Heart left ventricle (tissue), 13 donors: ENCODE measurements around the gene ADRA1B.

ENCODE experiments used
- CTCF ChIP-seq, 12 donors: fragments of 200-600 bp; sonication (generic) in 4 of 12; IDR thresholded peaks; one replicate each; pipeline versions ENCODE4 v1.5.0 to v1.8.0; 2018 to 2022; ENCODE audit warnings: antibody characterized with exemption in 12 of 12, mild to moderate bottlenecking in 5 of 12
- POLR2A ChIP-seq, 2 donors: fragments of 450-650 bp; IDR thresholded peaks; one replicate each; pipeline ENCODE4 v1.6.1; 2017; ENCODE audit warnings: antibody characterized with exemption in 2 of 2, mild to moderate bottlenecking in 2 of 2, moderate library complexity in 2 of 2
- donor health status: ischemic (EF 13 %, LVEDD 7.1; RV severe dilation, severe dysfunction).
- donor health status: DM: no; HTN: yes; CAD: no.
- donor health status: DM: no; HTN: no; CAD: no.
- donor health status: ischemic (EF 25% LVEDD 6.9; RV normal size, moderate dysfunction).
- donor health status: ischemic (EF 25% LVEDD 5.7; RV mildly dilated, moderate dysfunction).
- donor health status: ischemic (EF 35%, LVEDD 5.7; RV mildly dilated, moderate dysfunction).
- donor health status: nonischemic (EF 11% LVEDD 7.7; RV severe dilation, severe dysfunction).
- donor health status: DM: yes; HTN: yes; CAD: no.
- donor health status: PGD.
- donor health status: ischemic (EF 29% LVEDD 5.4; RV normal size, mild dysfunction).
- donor health status: nonischemic (EF 23%, LVEDD 6.1; RV moderate dilation, normal function).

GRCh38 chr5:160020964-160021363 is 104.7 kb downstream of the ADRA1B start:
- no peak for TF ChIP-seq POLR2A (IDR thresholded peaks at IDR 0.05)
- TF ChIP-seq CTCF (IDR thresholded peaks at IDR 0.05) = no peak
